C4-2B (cell line): Measurements from ENCODE around the gene CLRN1.

Source experiments
- CTCF ChIP-seq: fragments of 450-650 bp; conservative IDR thresholded peaks from 2 replicates; pipeline ENCODE4 v1.5.1; 2017; ENCODE audit warnings: mild to moderate bottlenecking
- ZFX ChIP-seq: fragments of 450-650 bp; IDR thresholded peaks from 2 replicates; pipeline ENCODE4 v1.6.1; 2017

GRCh38 chr3:151008699-151009098, 36.2 kb upstream of the CLRN1 start:
- peak; percentile 29 for TF ChIP-seq CTCF
- no peak for TF ChIP-seq ZFX
